Effector memory CD4-positive, alpha-beta T cell (primary cell): Measurements from ENCODE around the gene ARHGAP6.

Experiments used
- DNase-seq, 3 donors: peaks; one replicate each; pipeline ENCODE4 v3.0.0-alpha.2; 2020
- H3K27ac ChIP-seq: 2 replicates; pipeline ENCODE4 v1.7.0; 2013; ENCODE audit warnings: mild to moderate bottlenecking, low read length, moderate library complexity; ENCODE audit not compliant: insufficient read depth, poor library complexity, severe bottlenecking
- H3K27me3 ChIP-seq: replicated peaks from 2 replicates; pipeline ENCODE4 v1.7.0; 2013; ENCODE audit warnings: mild to moderate bottlenecking, low read length; ENCODE audit not compliant: insufficient read depth, control insufficient read depth, poor library complexity, severe bottlenecking
- H3K36me3 ChIP-seq: 2 replicates; pipeline ENCODE4 v1.7.0; 2013; ENCODE audit warnings: mild to moderate bottlenecking, low read length, moderate library complexity; ENCODE audit not compliant: control insufficient read depth, insufficient read depth
- H3K4me1 ChIP-seq: 2 replicates; pipeline ENCODE4 v1.7.0; 2013; ENCODE audit warnings: low read length, mild to moderate bottlenecking; ENCODE audit not compliant: control insufficient read depth, insufficient read depth, poor library complexity, severe bottlenecking
- H3K4me3 ChIP-seq: 2 replicates; pipeline ENCODE4 v1.7.0; 2013; ENCODE audit warnings: low read length, low read depth, mild to moderate bottlenecking; ENCODE audit not compliant: insufficient read depth, poor library complexity, severe bottlenecking
- H3K9me3 ChIP-seq: 2 replicates; pipeline ENCODE4 v1.7.0; 2013; ENCODE audit warnings: mild to moderate bottlenecking, low read length, moderate library complexity; ENCODE audit not compliant: control insufficient read depth

ARHGAP6 gene

DNA sequence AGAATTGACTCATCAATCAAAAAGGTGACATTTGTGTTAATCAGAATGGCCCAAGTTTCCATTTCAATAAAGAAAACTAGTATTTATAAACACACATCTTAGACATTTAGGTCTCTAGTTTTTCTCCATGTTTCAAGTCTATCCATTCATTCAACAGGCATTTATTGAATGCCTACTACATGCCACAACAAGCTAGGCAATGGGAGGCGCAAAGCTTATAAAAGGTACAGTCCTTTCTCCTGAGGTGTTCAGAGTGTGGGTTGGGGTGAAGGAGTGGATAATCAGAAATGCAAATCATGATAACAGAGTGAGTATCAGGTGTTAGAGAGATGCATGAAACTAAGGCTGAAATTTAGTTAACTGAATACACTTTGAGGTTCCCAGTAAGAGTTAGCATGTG is 476.6 kb downstream of the ARHGAP6 start:
- Histone ChIP-seq H3K27ac (no peak overlapping the region), H3K36me3 (no peaks in the 10 kb centered on the region), H3K27me3 (no peaks in the 10 kb centered on the region), H3K4me1 (no peaks in the 10 kb centered on the region), H3K4me3 (no peak overlapping the region), H3K9me3 (no peaks in the 10 kb centered on the region)
- no peak for DNase-seq

DNA sequence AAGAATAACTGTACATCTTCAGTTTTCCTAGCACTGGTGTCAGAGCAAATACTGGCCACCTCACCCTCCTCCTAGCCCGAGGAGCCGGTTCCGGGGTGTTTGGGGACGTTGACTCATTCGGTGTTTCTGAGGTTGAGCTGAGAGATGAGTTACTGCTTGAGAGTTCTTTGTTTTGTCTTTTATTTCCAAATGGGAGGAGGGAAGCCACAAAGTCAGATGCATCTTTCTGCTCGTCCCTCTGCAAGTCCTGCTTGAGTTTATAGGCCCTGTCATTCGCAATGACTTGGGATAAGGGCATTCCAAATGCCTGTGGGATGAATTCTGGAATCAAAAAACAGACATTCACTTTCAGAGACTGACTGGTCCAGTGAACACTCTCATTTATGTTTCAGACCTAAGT is 477.1 kb downstream of the ARHGAP6 start:
- Histone ChIP-seq H3K4me3 (no peak overlapping the region), H3K27me3 (no peaks in the 10 kb centered on the region), H3K27ac (no peak overlapping the region), H3K36me3 (no peaks in the 10 kb centered on the region), H3K4me1 (no peaks in the 10 kb centered on the region), H3K9me3 (no peaks in the 10 kb centered on the region)
- DNase-seq, result no peak

DNA sequence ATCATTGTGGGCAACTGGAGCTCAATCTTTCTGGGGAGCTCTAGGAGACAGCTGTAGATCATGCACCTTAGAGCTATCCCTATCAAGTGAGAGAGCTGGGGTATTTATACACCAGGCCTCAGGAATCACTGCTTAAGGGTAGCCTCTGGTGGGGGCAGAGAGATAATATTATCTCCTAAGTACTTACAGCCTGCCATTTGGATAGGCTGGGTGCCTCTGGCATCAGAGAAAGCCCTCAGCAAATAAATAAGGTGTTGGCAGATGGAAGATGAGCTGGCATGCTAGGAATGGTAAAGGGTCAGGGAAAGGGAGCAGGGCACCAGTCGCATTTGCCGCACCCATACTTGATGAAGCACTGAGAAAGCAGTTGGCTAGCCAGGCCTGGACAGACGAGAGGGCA is 478.7 kb downstream of the ARHGAP6 start:
- no peak for DNase-seq
- H3K4me3 ChIP-seq, result no peak overlapping the region
- H3K27me3 ChIP-seq, result no peaks in the 10 kb centered on the region
- H3K27ac ChIP-seq, result no peak overlapping the region
- H3K36me3 ChIP-seq, result no peaks in the 10 kb centered on the region
- H3K4me1 ChIP-seq, result no peaks in the 10 kb centered on the region
- no peaks in the 10 kb centered on the region for H3K9me3 ChIP-seq

DNA sequence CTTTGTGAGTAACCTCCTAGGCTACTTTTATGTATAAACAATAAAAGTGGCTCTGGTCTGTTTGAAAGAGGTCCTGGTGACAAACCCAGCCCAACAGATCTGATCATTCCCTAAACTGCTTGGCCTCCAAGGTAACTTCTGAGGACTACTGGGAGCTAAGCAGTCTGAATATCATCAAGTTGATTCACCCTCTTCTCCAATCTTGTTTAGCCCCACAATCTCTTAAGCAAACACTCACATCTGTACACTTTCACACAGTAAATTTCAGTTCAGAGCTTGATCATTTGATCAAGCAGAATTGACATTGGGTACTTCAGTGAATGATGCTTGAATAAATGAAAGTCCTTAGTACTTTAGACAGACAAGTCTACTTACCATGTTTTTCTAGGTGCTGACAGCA is 479.9 kb downstream of the ARHGAP6 start:
- Histone ChIP-seq H3K9me3 (no peaks in the 10 kb centered on the region), H3K36me3 (no peaks in the 10 kb centered on the region), H3K27me3 (no peaks in the 10 kb centered on the region), H3K27ac (no peak overlapping the region), H3K4me1 (no peaks in the 10 kb centered on the region), H3K4me3 (no peak overlapping the region)
- DNase-seq, result no peak

DNA sequence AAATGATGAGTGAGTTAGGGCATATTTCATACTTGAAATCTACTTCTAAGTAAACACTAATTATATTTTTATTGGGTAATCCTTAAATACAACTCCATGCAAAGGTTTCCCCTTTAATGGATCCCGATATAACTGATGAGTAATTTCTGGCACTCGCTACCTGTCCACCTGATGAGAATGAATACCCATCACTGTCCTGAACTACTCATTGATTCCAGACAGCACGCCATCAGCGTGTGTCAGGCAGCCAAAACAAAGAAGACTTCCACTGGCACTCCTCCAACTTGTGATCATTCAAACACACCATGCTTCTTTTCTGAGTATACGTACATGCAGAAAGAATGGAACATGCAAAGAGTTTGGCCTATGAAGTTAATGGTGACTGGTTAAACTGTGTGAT is 485.1 kb downstream of the ARHGAP6 start:
- Histone ChIP-seq H3K27me3 (no peaks in the 10 kb centered on the region), H3K27ac (no peak overlapping the region), H3K36me3 (no peaks in the 10 kb centered on the region), H3K9me3 (no peaks in the 10 kb centered on the region), H3K4me3 (no peak overlapping the region), H3K4me1 (no peaks in the 10 kb centered on the region)
- no peak for DNase-seq

DNA sequence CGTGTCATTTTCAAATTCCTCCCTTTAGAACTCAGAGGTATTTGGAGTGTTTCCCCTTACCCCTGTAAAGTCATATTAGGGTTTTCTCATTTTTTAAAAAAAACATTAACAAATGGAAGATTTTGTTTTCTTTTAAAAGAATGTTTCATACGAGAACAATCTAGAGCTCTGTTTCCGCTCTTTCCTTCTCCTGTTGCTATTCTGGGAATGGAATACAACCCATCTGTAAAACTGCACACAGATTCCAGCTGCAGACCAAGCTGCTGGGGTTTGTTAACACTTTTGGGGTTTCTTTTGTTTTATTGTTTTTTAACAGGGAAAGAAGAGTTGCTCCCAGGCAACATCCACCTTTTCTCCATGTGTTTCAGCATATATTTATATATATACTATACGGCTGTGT is 493.3 kb downstream of the ARHGAP6 start:
- Histone ChIP-seq H3K27me3 (no peaks in the 10 kb centered on the region), H3K36me3 (no peaks in the 10 kb centered on the region), H3K4me3 (no peak overlapping the region), H3K9me3 (no peaks in the 10 kb centered on the region), H3K27ac (no peak overlapping the region), H3K4me1 (no peaks in the 10 kb centered on the region)
- no peak for DNase-seq

DNA sequence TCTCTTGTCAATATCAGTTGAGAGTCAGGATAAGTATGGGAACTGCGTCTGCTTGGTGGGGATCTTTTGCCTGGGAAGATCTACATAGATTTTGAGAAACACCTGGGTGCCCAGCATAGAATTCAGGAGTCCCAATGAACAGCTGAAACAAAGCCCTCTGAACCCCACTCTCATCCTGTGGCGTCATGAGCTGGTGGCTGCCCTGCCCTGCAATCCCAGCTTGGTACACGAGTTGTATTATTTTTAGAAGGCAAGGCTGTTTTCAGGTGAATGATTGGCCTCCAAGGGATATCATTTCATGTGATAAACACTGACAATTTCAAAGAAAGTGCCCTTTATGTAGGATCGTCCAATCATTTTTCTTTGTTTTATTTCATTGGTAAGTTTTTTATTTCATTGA is 493.8 kb downstream of the ARHGAP6 start:
- H3K27me3 ChIP-seq, result no peaks in the 10 kb centered on the region
- no peaks in the 10 kb centered on the region for H3K36me3 ChIP-seq
- no peak overlapping the region for H3K27ac ChIP-seq
- no peaks in the 10 kb centered on the region for H3K9me3 ChIP-seq
- no peaks in the 10 kb centered on the region for H3K4me1 ChIP-seq
- no peak for DNase-seq
- no peak overlapping the region for H3K4me3 ChIP-seq

DNA sequence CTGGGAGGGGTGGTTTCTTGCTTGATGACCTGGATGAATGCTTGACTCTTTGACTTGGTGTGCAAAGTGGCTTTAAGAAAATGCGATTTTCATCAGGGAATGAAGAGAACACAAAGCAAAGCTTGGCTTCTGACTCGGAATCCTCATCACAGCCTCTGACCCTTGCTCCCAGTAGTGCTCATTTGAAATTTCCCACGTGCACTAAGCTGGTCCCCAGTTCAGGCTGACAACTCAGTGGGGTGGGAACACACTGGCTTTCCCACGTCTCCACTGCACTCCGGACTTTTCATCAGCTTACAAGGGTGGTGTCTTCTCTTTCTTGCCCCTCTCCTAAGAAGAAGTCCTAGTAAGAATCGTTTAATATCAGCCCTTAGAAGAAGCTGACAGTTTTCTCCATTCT is 501.3 kb downstream of the ARHGAP6 start:
- H3K27me3 ChIP-seq, result no peaks in the 10 kb centered on the region
- H3K36me3 ChIP-seq, result no peaks in the 10 kb centered on the region
- H3K4me3 ChIP-seq, result no peak overlapping the region
- no peak for DNase-seq
- H3K9me3 ChIP-seq, result no peaks in the 10 kb centered on the region
- H3K27ac ChIP-seq, result no peak overlapping the region
- no peaks in the 10 kb centered on the region for H3K4me1 ChIP-seq

DNA sequence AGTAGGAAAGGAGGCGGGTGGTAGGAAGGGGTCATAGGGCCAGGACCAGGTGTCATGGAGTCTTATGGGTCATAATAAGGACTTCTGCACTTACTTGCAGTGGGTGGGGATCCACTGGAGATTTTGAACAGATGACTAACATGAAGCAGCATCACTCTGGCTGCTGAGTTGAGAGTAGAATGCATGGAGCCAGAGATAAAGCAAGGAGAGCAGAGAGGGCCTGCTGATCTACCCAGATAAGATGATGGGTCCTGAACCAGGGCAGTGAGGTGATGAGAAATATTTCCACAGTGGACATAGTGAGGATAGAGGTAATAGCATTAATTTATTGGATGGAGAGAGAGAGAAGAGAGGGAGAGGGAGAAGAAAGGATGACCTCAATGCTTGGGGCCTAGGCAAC is 506.6 kb downstream of the ARHGAP6 start:
- no peaks in the 10 kb centered on the region for H3K4me1 ChIP-seq
- no peak overlapping the region for H3K4me3 ChIP-seq
- DNase-seq, result no peak
- no peaks in the 10 kb centered on the region for H3K27me3 ChIP-seq
- H3K27ac ChIP-seq, result no peak overlapping the region
- no peaks in the 10 kb centered on the region for H3K9me3 ChIP-seq
- no peaks in the 10 kb centered on the region for H3K36me3 ChIP-seq

DNA sequence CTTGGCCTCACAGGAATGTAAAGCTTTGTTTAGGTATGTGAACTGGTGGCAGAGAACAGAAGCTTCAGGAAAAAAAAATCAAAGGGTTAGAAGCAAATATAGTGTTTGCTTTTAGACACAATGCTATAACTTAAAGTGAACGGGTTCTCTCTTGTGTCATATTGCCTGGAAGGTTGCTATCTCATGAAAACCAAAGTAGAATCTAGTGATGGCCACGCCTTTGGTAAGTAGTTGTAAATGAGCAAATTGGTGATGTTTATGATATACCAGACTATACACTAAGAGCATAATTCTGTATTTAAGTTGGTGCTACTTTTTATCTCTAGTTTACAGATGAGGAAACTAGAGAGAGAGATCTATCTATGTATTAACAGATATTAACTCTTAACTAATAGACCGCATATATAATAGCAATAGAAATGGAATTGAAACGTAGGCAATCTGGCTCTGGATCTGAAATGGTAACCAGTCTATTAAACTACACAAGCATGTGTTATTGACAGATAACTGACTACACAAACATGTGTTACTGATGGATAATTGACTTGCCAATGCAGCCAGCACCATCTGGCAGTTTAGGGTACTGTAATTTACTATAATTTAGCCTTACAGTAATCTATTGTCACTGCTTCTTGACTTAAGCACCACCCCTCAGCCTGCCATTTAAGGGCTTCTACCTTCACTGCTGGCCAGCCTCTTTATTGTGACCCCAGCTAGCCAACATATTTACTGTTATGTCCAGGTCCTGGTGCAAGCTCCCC is 513.7 kb downstream of the ARHGAP6 start:
- no peak for DNase-seq
- Histone ChIP-seq H3K4me3 (no peak overlapping the region), H3K27ac (no peak overlapping the region), H3K36me3 (no peaks in the 10 kb centered on the region), H3K27me3 (no peaks in the 10 kb centered on the region), H3K9me3 (no peaks in the 10 kb centered on the region), H3K4me1 (no peaks in the 10 kb centered on the region)
